IPS-15b (cell line): ENCODE results near the gene CCS.
"Not testable (repeated sequence)": the region's sequence is repeated elsewhere in the genome, so short reads cannot be mapped to it uniquely, and the experiment has no call there.

ENCODE experiments used
- H3K27me3 ChIP-seq: one replicate; pipeline ENCODE4 v1.6.1; 2013; ENCODE audit warnings: low read length; ENCODE audit not compliant: control insufficient read depth, insufficient read depth
- H3K36me3 ChIP-seq: one replicate; pipeline ENCODE4 v1.6.1; 2013; ENCODE audit warnings: low read length; ENCODE audit not compliant: control insufficient read depth, insufficient read depth
- H3K4me1 ChIP-seq: one replicate; pipeline ENCODE4 v1.6.1; 2013; ENCODE audit warnings: mild to moderate bottlenecking, low read length; ENCODE audit not compliant: control insufficient read depth, insufficient read depth
- H3K4me3 ChIP-seq: one replicate; pipeline ENCODE4 v1.5.1; 2013; ENCODE audit warnings: low read depth, low read length
- H3K9ac ChIP-seq: one replicate; pipeline ENCODE4 v1.6.1; 2013; ENCODE audit warnings: low read depth, mild to moderate bottlenecking, low read length
- H3K9me3 ChIP-seq: one replicate; pipeline ENCODE4 v1.6.1; 2013; ENCODE audit warnings: mild to moderate bottlenecking, low read length; ENCODE audit not compliant: control insufficient read depth, insufficient read depth

Gene CCS, protein sequence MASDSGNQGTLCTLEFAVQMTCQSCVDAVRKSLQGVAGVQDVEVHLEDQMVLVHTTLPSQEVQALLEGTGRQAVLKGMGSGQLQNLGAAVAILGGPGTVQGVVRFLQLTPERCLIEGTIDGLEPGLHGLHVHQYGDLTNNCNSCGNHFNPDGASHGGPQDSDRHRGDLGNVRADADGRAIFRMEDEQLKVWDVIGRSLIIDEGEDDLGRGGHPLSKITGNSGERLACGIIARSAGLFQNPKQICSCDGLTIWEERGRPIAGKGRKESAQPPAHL

DNA sequence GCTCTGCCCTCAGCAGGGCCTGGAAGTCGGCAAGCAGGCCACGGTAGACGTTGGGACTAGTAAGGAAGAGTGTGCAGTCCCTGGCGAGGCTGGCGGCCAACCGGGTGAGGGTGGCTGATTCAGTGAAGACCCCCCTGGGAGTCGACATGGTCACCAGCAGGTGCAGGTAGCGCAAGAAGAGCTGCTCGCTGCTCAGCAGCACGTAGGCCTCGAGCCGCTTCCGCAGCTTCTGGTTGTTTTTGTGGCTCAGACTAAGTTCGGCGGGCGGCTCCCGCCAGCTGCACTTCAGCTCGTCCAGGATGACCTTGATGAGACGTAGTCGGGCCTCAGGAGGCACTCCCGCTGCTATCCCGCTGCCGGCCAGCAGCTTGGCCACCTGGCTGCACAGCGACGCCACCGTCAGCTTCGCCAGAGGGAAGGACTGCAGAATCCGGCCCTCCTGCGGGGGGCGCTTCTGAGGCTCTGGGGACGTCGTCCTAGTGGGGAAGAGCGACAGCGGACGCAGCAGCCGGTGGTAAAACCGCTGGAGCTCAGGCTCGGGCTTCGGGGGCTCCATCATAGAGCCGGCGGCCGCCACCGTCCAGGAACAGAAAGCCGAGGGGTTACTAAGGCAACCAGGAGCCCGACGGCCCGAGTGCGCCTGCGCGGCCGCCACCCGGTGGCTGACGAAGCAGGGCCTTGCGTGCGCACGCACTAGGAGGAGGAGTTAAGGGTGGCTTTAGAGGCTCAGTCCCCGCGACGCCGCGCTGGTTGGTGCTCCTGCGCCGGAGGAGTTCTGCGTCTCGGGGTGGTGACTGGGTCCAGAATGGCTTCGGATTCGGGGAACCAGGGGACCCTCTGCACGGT, at the start of gene CCS, which contains the start of gene CCDC87:
CCS (plus strand) TSS at position 729 of the 846 bp plus-strand sequence; CDS start at position 806, 77 bp downstream.
CCDC87 (minus strand) TSS at position 607 of the 846 bp plus-strand sequence; CDS start at position 559, 48 bp downstream.
- Histone ChIP-seq H3K9me3 (no peaks in the 10 kb centered on the region), H3K9ac (peak within 1 kb of the TSS; percentile 89), H3K27me3 (no peaks in the 10 kb centered on the region), H3K36me3 (no peaks in the 10 kb centered on the region), H3K4me3 (peak within 1 kb of the TSS; percentile 99), H3K4me1 (no peaks in the 10 kb centered on the region)

DNA sequence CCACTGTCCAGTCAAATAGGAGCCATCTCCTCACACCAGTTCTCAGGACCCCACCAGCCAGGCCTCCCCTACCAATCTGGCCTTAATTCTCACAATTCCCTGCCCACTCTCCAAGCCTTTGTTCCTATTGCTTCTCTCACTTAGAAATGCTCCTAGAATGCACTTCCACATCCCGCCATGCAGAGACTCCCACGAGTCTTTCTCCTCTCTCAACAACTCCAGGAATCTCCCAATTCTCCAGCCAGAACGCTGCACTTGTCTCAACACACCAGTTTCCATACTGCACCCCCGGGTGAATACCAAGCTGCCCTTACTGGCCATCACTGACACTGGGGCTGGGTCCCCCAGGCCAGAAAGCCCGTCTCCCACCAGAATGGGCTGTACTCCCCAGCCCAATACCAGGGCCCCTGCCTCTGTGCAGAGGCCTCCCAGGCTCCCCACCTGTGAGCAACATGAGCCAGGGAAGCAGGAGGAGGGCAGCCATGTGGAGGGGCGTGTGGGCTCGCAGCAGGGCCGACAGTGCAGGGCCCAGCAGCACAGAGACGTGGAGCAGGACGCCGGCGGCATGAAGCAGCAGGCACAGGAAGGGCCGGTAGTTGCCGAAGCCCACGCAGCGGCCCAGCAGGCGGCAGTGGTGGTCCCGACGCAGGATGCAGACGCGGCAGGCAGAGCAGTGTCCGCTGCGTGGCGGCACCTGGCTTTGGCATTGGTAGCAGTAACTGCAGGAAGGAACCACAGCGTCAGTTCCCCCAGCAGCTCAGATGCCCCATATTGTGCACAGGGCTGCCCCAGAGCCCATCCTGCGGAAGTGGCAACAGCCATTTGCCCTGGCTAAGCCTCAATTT, 49.5 kb upstream of the CCS start:
- Histone ChIP-seq H3K27me3 (no peaks in the 10 kb centered on the region), H3K9ac (peak overlapping the region; percentile 26), H3K36me3 (peaks cover 7% of the 10 kb centered on the region), H3K4me1 (peaks cover 5% of the 10 kb centered on the region), H3K9me3 (no peaks in the 10 kb centered on the region), H3K4me3 (peak overlapping the region; percentile 6)

GRCh38 chr11:66544952-66545351, 48.0 kb upstream of the CCS start:
- H3K9ac ChIP-seq, H3K36me3 ChIP-seq, H3K9me3 ChIP-seq, H3K27me3 ChIP-seq, H3K4me1 ChIP-seq: not testable (repeated sequence)
- H3K4me3 ChIP-seq: peak overlapping the region; percentile 77

DNA sequence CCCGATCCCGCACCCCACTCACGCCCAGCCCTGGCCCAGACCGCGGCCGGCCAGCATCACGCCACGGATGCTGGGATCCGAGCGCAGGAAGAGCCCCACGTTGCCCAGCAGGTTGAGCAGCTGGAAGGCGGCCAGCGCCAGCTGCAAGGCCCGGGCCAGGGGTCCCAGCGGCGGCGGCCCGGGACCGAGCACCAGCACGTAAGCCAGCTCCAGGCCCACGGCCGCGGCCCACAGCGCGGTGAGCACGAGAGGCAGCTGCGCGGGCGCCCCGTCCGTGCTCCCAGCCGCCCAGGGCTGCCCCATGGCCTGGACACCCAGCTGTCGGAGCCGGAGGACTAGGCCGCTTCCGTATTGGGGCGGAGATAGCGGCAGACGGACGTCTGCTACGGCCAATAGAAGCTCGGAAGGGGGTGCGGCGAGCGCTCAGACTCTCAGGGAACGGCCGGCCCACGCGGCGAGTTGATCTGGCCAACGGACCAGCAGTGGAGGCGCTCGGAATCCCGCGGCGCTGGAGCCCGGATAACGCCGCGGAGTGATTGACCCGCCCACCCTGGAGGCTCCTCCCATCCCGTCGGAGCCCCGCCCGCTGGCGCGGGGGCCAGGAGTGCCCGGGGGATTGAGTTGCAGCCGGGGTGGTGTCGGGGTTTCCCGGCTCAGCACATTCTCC, 47.2 kb upstream of the CCS start, which contains the start of gene ZDHHC24:
ZDHHC24 (minus strand) TSS at position 348 of the 667 bp plus-strand sequence; CDS start at position 303, 45 bp downstream.
- Histone ChIP-seq H3K27me3 (no peaks in the 10 kb centered on the region), H3K9ac (peak within 1 kb of the TSS; percentile 79), H3K9me3 (no peaks in the 10 kb centered on the region)

DNA sequence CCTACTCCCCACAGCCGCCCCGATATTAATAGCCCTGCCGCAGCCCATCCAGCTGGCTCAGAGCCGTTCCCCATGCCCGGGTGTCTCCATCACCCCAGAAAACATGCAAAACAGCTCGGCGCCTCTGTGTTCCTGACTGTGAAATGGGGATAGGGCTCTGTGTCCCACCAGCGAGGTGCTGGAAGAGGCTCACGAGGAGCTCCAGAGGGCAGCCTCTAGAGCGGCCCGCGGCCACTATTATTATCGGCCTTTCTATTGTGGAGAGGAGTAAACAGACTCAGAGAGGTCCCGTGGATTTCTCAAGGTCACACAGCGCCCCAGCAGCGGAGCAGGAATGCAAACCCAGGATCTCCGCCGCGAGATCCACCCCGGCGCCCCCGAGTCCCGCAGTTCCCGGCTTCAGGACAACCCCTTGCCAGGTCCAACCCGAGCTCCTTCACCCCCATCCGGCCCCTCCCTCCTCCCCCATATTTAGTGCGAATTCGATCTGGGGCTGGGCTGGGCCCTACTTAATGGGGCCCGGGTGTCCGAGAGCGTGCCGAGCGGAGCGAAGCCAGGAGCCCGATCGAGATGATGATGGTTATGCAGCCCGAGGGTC, 46.5 kb upstream of the CCS start, which contains the start of gene ACTN3:
ACTN3 (plus strand) TSS at position 536 of the 598 bp plus-strand sequence; CDS start at position 571, 35 bp downstream.
- peaks cover 3% of the 10 kb centered on the region for H3K4me1 ChIP-seq
- no peaks in the 10 kb centered on the region for H3K9me3 ChIP-seq
- H3K27me3 ChIP-seq: no peaks in the 10 kb centered on the region

More for the DNA sequence above, 47.2 kb upstream of the CCS start, which contains the start of gene ZDHHC24:
- Histone ChIP-seq H3K4me3 (peak within 1 kb of the TSS; percentile 77), H3K4me1 (peaks cover 3% of the 10 kb centered on the region), H3K36me3 (peaks cover 7% of the 10 kb centered on the region)

DNA sequence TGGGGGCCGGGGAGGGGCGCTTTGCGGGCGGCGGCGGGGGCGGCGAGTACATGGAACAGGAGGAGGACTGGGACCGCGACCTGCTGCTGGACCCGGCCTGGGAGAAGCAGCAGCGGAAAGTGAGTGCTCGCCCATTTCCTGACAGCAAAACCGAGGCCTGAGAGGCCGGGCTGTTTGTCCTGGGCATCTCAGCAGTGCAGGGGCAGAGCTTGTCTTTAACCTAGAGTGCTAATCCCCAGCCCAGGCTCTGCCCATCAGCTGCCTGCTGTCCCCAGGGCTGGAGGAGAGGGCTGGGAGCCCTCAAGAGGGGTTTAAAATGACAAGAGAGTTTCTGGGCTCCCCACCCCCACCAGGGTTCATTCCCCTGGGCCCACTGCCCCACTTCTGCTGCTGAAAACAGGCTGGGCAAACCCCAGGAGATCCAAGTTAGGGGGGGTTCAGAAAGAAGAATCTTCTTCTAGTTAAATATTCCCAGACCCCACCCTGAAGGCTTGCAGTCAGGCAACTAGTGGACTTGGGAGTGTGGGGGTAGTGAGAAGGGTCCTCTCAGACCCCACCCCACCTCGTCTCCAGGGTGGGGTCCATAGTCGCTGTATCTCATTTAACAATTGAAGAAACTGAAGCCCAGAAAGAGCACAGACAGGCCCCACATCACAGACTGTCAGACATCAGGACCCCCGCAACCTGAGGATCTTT, 45.9 kb upstream of the CCS start:
- peaks cover 2% of the 10 kb centered on the region for H3K36me3 ChIP-seq
- no peaks in the 10 kb centered on the region for H3K27me3 ChIP-seq
- no peaks in the 10 kb centered on the region for H3K9me3 ChIP-seq
- no peak overlapping the region for H3K9ac ChIP-seq
- peak overlapping the region; percentile 77 for H3K4me3 ChIP-seq
- peaks cover 3% of the 10 kb centered on the region for H3K4me1 ChIP-seq

More for the DNA sequence above, 46.5 kb upstream of the CCS start, which contains the start of gene ACTN3:
- Histone ChIP-seq H3K4me3 (peak within 1 kb of the TSS; percentile 77), H3K36me3 (peaks cover 7% of the 10 kb centered on the region), H3K9ac (peak within 1 kb of the TSS; percentile 79)

- Histone ChIP-seq H3K9me3 (no peaks in the 10 kb centered on the region), H3K36me3 (no peaks in the 10 kb centered on the region), H3K4me1 (peaks cover 3% of the 10 kb centered on the region), H3K27me3 (no peaks in the 10 kb centered on the region), H3K9ac (peak overlapping the region; percentile 37), H3K4me3 (peak overlapping the region; percentile 77)
These were observed 45.3 kb upstream of the CCS start for GRCh38 chr11:66547662-66548009.

DNA sequence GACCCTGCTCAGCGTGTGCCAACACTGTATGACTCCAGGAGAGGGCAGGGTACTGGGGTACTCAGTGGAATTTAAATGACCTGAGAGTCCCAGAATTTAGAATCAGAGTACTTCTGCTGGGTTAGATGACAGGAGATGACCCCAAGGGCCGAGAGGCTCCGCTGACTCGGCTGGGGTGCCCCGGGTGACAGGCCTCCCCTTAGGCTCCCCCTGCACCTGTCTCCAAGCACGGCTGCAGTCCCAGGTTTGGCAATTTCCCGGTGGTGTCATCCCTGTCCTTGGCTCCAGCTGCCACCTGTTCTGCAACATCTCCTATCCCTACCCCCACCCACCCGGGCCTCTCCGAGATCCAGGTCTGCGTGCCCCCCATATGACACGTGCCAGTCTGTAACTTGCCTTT, 44.9 kb upstream of the CCS start:
- Histone ChIP-seq H3K27me3 (no peaks in the 10 kb centered on the region), H3K9me3 (no peaks in the 10 kb centered on the region), H3K4me3 (peak overlapping the region; percentile 77), H3K4me1 (peaks cover 3% of the 10 kb centered on the region), H3K9ac (peak overlapping the region; percentile 37), H3K36me3 (no peaks in the 10 kb centered on the region)

GRCh38 chr11:66548774-66549630, 44.0 kb upstream of the CCS start:
- Histone ChIP-seq H3K36me3 (peaks cover 3% of the 10 kb centered on the region), H3K9me3 (no peaks in the 10 kb centered on the region), H3K9ac (no peak overlapping the region), H3K4me1 (peaks cover 2% of the 10 kb centered on the region), H3K27me3 (no peaks in the 10 kb centered on the region), H3K4me3 (no peak overlapping the region)
